Measurements from ENCODE around the gene MAP3K2. TPM values are rescaled to one million over a fixed set of nuclear protein-coding genes. Genes with fewer than 3 reads are reported as not detected.

MAP3K2 gene
- total and polyA plus RNA-seq, 2 of the 8 experiments (the other 6 are each of a cell fraction or from before 2014, with no cell fraction given) = 2.0 to 23.2 TPM

GRCh38 chr2:127256381-127256780 is 131.4 kb downstream of the MAP3K2 start (continued):
- TF ChIP-seq CTCF (IDR thresholded peaks at IDR 0.05; ENCODE audit: control extremely low read depth in 1 of 3, insufficient read depth in 1 of 3, low read depth in 1 of 3, low read length in 3 of 3) (no peak), YY1 (IDR thresholded peaks at IDR 0.05; ENCODE audit: low read depth, low read length) (no peak), POLR2AphosphoS5 (IDR thresholded peaks at IDR 0.05; ENCODE audit: low read depth, low read length) (no peak), SP2 (IDR thresholded peaks at IDR 0.05; ENCODE audit: low read length) (no peak)
